GM23338 (cell line): ENCODE results near the gene FAM131B. TPM values are rescaled to one million over a fixed set of nuclear protein-coding genes. Genes with fewer than 3 reads are reported as not detected.

ENCODE experiments used
- ATAC-seq: fragments of 200-7000 bp; cut with Tn5 transposase; 3 replicates; pipeline ENCODE4 v1.9.1; 2020
- DNase-seq: peaks from one replicate; pipeline ENCODE4 v3.0.0-alpha.2; 2015; ENCODE audit warnings: low spot score
- H2AFZ ChIP-seq: fragments of 200-600 bp; sonication (generic); 2 replicates; pipeline ENCODE4 v1.8.0; 2016; ENCODE audit warnings: antibody characterized with exemption, mild to moderate bottlenecking, moderate library complexity
- H3F3A ChIP-seq: fragments of 200-600 bp; sonication (generic); replicated peaks from 2 replicates; pipeline ENCODE4 v1.8.0; 2017; ENCODE audit warnings: antibody characterized with exemption, mixed run types, low read depth
- H3K27ac ChIP-seq: fragments of 200-600 bp; sonication (generic); 2 replicates; pipeline ENCODE4 v1.6.1; 2016; ENCODE audit warnings: low read depth
- H3K27me3 ChIP-seq: fragments of 200-600 bp; sonication (generic); 2 replicates; pipeline ENCODE4 v1.8.0; 2016; ENCODE audit warnings: mild to moderate bottlenecking, mixed run types, moderate library complexity; ENCODE audit not compliant: insufficient read depth
- H3K36me3 ChIP-seq: fragments of 200-600 bp; sonication (generic); 2 replicates; pipeline ENCODE4 v1.8.0; 2016; ENCODE audit warnings: mild to moderate bottlenecking; ENCODE audit not compliant: insufficient read depth
- H3K4me1 ChIP-seq: fragments of 200-600 bp; sonication (generic); 2 replicates; pipeline ENCODE4 v1.8.0; 2016; ENCODE audit warnings: mild to moderate bottlenecking, moderate library complexity; ENCODE audit not compliant: insufficient read depth
- H3K4me2 ChIP-seq: fragments of 200-600 bp; sonication (generic); 2 replicates; pipeline ENCODE4 v1.7.1; 2017; ENCODE audit warnings: mixed run types
- H3K4me3 ChIP-seq: fragments of 200-600 bp; sonication (generic); 2 replicates; pipeline ENCODE4 v1.6.1; 2016; ENCODE audit warnings: mixed run types
- H3K79me2 ChIP-seq: fragments of 200-600 bp; sonication (generic); replicated peaks from 2 replicates; pipeline ENCODE4 v1.8.0; 2017; ENCODE audit warnings: mild to moderate bottlenecking; ENCODE audit not compliant: insufficient read depth
- H3K9me2 ChIP-seq: fragments of 200-600 bp; sonication (generic); 2 replicates; pipeline ENCODE4 v1.8.0; 2017; ENCODE audit not compliant: insufficient read depth
- H4K20me1 ChIP-seq: fragments of 200-600 bp; sonication (generic); replicated peaks from 2 replicates; pipeline ENCODE4 v1.8.0; 2017; ENCODE audit warnings: mild to moderate bottlenecking; ENCODE audit not compliant: insufficient read depth
- H3K27ac Mint-ChIP-seq: 2 replicates; pipeline ENCODE4 v1.8.0; 2020; ENCODE audit warnings: inconsistent platforms, mild to moderate bottlenecking, moderate library complexity, mixed read lengths
- H3K27me3 Mint-ChIP-seq: 3 replicates; pipeline ENCODE4 v1.8.0; 2022; ENCODE audit warnings: low read depth, mild to moderate bottlenecking, moderate library complexity, mixed read lengths, inconsistent platforms; ENCODE audit not compliant: insufficient read depth, poor library complexity
- H3K36me3 Mint-ChIP-seq: 3 replicates; pipeline ENCODE4 v1.8.0; 2021; ENCODE audit warnings: low read depth, mild to moderate bottlenecking, inconsistent platforms, moderate library complexity, mixed read lengths
- H3K4me1 Mint-ChIP-seq: 3 replicates; pipeline ENCODE4 v1.8.0; 2020; ENCODE audit warnings: mild to moderate bottlenecking, inconsistent platforms, mixed read lengths
- H3K4me3 Mint-ChIP-seq: 3 replicates; pipeline ENCODE4 v1.8.0; 2021; ENCODE audit warnings: moderate library complexity, mild to moderate bottlenecking, inconsistent platforms, mixed read lengths
- H3K9me3 Mint-ChIP-seq: 3 replicates; pipeline ENCODE4 v1.8.0; 2020; ENCODE audit warnings: moderate library complexity, mild to moderate bottlenecking, inconsistent platforms, mixed read lengths
- EZH2phosphoT487 ChIP-seq: fragments of 200-600 bp; sonication (generic); IDR thresholded peaks from one replicate; pipeline ENCODE4 v1.8.1; 2018; ENCODE audit warnings: antibody characterized with exemption; ENCODE audit not compliant: unreplicated experiment
- NANOG ChIP-seq: IDR thresholded peaks from 2 replicates; pipeline ENCODE4 v1.6.1; 2016; ENCODE audit warnings: antibody characterized with exemption, borderline replicate concordance
- POLR2AphosphoS5 ChIP-seq: IDR thresholded peaks from 2 replicates; pipeline ENCODE4 v1.6.1; 2016; ENCODE audit warnings: antibody characterized with exemption, low read depth
- STAT1 ChIP-seq: IDR thresholded peaks from one replicate; pipeline ENCODE4 v1.6.1; 2016; ENCODE audit warnings: antibody characterized with exemption; ENCODE audit not compliant: unreplicated experiment
- ZNF114 ChIP-seq: fragments of 250-450 bp; sonication (Bioruptor Pico); IDR thresholded peaks from 2 replicates; pipeline ENCODE4 v1.5.0; 2020; ENCODE audit warnings: mild to moderate bottlenecking, moderate library complexity
- polyA plus RNA-seq: library from polyadenylated mRNA; unstranded; fragments of >200 nt; fragmentation: Nextera tagmentation; extraction: Ambion mirVana; gene quantifications from 2 replicates; pipeline ENCODE4 v1.2.1, GENCODE V29; 2016
- total RNA-seq: library from RNA; depleted of rRNA; stranded (reverse); fragments of >200 nt; shearing (Covaris generic); gene quantifications from 2 replicates; pipeline ENCODE4 v1.2.3, GENCODE V29; 2014
- TF ChIP-seq, protein P1 (sequence below): IDR thresholded peaks from 2 replicates; pipeline ENCODE4 v1.6.1; 2016; ENCODE audit warnings: antibody characterized with exemption
- TF ChIP-seq, protein P2 (sequence below), 2 experiments: fragments of 200-600 bp in 1 of 2; sonication (generic) in 1 of 2; conservative IDR thresholded peaks; 2 replicates each; pipeline versions ENCODE4 v1.5.1 to v1.6.1; 2016 to 2017; ENCODE audit warnings: antibody characterized with exemption in 2 of 2, low read depth in 2 of 2, mild to moderate bottlenecking in 2 of 2, moderate library complexity in 1 of 2
- TF ChIP-seq, protein P3 (sequence below): IDR thresholded peaks from one replicate; pipeline ENCODE4 v1.6.1; 2018; ENCODE audit warnings: antibody characterized with exemption; ENCODE audit not compliant: unreplicated experiment
- TF ChIP-seq, protein P4 (sequence below): fragments of 250-450 bp; sonication (Bioruptor Pico); IDR thresholded peaks from 2 replicates; pipeline ENCODE4 v1.5.0; 2020; ENCODE audit warnings: mild to moderate bottlenecking, moderate library complexity

FAM131B gene
- total and polyA plus RNA-seq, 2 experiments from 2014 or later, result 4.7 to 30.2 TPM

DNA sequence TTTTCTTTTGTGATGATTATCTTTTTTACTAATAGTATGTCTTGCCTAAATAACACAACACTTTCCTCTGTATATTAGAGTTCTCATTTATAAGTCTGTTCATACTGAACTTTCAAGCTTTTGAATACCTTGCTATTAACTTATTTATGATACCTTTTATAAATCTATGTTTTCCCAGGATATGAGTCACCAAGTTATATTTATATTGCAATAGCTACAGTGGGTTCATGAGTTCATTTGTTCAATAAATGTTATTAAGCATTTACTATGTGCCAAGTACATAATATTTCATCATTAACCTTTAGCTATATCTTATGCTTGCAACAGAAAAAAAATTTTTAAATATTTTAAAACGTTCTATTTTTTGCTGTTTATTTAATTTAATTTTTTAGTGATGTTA is 28.3 kb downstream of the FAM131B start:
- Histone ChIP-seq H3K27ac (no peak overlapping the region), H2AFZ (no peak overlapping the region), H3K79me2 (no peaks in the 10 kb centered on the region), H4K20me1 (no peaks in the 10 kb centered on the region), H3K4me3 (no peak overlapping the region), H3K36me3 (no peaks in the 10 kb centered on the region), H3K9me2 (peaks cover 3% of the 10 kb centered on the region; the same call in 1 of the 2 replicates), H3K27me3 (no peaks in the 10 kb centered on the region), H3K4me2 (no peak overlapping the region), H3F3A (no peaks in the 10 kb centered on the region), H3K4me1 (no peaks in the 10 kb centered on the region)
- DNase-seq (no peak), ATAC-seq (no peak)
- H3K4me3 Mint-ChIP-seq, result no peak overlapping the region
- no peaks in the 10 kb centered on the region for H3K4me1 Mint-ChIP-seq
- no peaks in the 10 kb centered on the region for H3K9me3 Mint-ChIP-seq
- H3K27ac Mint-ChIP-seq, result no peak overlapping the region
- H3K36me3 Mint-ChIP-seq, result no peaks in the 10 kb centered on the region
- TF ChIP-seq STAT1, result no peak
- peaks cover 4% of the 10 kb centered on the region for H3K27me3 Mint-ChIP-seq

DNA sequence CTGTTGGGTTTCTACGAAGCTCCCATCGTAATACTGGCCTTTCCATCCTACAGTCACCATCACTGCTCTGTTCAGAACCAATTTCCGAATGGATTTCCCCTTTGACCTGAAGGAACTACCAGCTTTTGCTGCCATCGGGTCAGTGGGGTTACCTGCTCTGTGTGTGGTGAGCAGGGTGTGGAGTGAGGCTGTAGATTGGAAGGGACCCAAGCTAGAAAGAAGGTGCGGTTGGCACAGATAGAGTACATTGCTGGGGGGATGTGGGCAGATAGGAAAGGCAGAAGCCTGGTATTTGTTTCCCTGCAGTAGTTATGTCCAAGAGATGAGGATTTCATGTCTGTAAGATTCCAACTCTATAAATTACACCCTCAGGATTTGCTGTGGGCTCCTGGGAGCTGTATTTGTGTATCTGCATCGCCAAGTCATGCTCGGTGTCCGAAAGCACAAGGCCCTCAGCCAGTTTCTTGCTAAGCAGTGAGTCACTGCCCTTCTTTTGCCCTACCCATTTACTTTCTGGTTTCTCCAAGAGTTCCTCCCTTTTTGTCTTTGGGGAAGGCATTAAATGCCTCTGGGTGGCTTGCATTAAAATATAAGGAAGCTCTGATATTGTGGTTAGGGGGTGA is 31.2 kb downstream of the FAM131B start:
- DNase-seq (no peak), ATAC-seq (no peak)
- Histone ChIP-seq H4K20me1 (no peaks in the 10 kb centered on the region), H3K9me2 (peaks cover 3% of the 10 kb centered on the region; the same call in 1 of the 2 replicates), H3K27me3 (no peaks in the 10 kb centered on the region), H3K4me3 (no peak overlapping the region), H3K36me3 (no peaks in the 10 kb centered on the region), H3K4me1 (no peaks in the 10 kb centered on the region), H2AFZ (no peak overlapping the region), H3K79me2 (no peaks in the 10 kb centered on the region), H3F3A (no peaks in the 10 kb centered on the region), H3K4me2 (no peak overlapping the region), H3K27ac (no peak overlapping the region)
- Mint-ChIP-seq H3K27me3 (peaks cover 7% of the 10 kb centered on the region), H3K27ac (no peak overlapping the region), H3K4me1 (no peaks in the 10 kb centered on the region), H3K36me3 (no peaks in the 10 kb centered on the region), H3K4me3 (no peak overlapping the region), H3K9me3 (no peaks in the 10 kb centered on the region)
- no peak for TF ChIP-seq NANOG
- TF ChIP-seq, protein P1, sequence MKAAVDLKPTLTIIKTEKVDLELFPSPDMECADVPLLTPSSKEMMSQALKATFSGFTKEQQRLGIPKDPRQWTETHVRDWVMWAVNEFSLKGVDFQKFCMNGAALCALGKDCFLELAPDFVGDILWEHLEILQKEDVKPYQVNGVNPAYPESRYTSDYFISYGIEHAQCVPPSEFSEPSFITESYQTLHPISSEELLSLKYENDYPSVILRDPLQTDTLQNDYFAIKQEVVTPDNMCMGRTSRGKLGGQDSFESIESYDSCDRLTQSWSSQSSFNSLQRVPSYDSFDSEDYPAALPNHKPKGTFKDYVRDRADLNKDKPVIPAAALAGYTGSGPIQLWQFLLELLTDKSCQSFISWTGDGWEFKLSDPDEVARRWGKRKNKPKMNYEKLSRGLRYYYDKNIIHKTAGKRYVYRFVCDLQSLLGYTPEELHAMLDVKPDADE, result no peak
- TF ChIP-seq, protein P2, sequence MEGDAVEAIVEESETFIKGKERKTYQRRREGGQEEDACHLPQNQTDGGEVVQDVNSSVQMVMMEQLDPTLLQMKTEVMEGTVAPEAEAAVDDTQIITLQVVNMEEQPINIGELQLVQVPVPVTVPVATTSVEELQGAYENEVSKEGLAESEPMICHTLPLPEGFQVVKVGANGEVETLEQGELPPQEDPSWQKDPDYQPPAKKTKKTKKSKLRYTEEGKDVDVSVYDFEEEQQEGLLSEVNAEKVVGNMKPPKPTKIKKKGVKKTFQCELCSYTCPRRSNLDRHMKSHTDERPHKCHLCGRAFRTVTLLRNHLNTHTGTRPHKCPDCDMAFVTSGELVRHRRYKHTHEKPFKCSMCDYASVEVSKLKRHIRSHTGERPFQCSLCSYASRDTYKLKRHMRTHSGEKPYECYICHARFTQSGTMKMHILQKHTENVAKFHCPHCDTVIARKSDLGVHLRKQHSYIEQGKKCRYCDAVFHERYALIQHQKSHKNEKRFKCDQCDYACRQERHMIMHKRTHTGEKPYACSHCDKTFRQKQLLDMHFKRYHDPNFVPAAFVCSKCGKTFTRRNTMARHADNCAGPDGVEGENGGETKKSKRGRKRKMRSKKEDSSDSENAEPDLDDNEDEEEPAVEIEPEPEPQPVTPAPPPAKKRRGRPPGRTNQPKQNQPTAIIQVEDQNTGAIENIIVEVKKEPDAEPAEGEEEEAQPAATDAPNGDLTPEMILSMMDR (conservative IDR thresholded peaks at IDR 0.05; ENCODE audit: low read depth in 2 of 2), result no peak
- TF ChIP-seq, protein P3, sequence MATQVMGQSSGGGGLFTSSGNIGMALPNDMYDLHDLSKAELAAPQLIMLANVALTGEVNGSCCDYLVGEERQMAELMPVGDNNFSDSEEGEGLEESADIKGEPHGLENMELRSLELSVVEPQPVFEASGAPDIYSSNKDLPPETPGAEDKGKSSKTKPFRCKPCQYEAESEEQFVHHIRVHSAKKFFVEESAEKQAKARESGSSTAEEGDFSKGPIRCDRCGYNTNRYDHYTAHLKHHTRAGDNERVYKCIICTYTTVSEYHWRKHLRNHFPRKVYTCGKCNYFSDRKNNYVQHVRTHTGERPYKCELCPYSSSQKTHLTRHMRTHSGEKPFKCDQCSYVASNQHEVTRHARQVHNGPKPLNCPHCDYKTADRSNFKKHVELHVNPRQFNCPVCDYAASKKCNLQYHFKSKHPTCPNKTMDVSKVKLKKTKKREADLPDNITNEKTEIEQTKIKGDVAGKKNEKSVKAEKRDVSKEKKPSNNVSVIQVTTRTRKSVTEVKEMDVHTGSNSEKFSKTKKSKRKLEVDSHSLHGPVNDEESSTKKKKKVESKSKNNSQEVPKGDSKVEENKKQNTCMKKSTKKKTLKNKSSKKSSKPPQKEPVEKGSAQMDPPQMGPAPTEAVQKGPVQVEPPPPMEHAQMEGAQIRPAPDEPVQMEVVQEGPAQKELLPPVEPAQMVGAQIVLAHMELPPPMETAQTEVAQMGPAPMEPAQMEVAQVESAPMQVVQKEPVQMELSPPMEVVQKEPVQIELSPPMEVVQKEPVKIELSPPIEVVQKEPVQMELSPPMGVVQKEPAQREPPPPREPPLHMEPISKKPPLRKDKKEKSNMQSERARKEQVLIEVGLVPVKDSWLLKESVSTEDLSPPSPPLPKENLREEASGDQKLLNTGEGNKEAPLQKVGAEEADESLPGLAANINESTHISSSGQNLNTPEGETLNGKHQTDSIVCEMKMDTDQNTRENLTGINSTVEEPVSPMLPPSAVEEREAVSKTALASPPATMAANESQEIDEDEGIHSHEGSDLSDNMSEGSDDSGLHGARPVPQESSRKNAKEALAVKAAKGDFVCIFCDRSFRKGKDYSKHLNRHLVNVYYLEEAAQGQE, result no peak
- TF ChIP-seq ZNF114 (CRISPR knock-in tag), result no peak
- TF ChIP-seq, protein P4, sequence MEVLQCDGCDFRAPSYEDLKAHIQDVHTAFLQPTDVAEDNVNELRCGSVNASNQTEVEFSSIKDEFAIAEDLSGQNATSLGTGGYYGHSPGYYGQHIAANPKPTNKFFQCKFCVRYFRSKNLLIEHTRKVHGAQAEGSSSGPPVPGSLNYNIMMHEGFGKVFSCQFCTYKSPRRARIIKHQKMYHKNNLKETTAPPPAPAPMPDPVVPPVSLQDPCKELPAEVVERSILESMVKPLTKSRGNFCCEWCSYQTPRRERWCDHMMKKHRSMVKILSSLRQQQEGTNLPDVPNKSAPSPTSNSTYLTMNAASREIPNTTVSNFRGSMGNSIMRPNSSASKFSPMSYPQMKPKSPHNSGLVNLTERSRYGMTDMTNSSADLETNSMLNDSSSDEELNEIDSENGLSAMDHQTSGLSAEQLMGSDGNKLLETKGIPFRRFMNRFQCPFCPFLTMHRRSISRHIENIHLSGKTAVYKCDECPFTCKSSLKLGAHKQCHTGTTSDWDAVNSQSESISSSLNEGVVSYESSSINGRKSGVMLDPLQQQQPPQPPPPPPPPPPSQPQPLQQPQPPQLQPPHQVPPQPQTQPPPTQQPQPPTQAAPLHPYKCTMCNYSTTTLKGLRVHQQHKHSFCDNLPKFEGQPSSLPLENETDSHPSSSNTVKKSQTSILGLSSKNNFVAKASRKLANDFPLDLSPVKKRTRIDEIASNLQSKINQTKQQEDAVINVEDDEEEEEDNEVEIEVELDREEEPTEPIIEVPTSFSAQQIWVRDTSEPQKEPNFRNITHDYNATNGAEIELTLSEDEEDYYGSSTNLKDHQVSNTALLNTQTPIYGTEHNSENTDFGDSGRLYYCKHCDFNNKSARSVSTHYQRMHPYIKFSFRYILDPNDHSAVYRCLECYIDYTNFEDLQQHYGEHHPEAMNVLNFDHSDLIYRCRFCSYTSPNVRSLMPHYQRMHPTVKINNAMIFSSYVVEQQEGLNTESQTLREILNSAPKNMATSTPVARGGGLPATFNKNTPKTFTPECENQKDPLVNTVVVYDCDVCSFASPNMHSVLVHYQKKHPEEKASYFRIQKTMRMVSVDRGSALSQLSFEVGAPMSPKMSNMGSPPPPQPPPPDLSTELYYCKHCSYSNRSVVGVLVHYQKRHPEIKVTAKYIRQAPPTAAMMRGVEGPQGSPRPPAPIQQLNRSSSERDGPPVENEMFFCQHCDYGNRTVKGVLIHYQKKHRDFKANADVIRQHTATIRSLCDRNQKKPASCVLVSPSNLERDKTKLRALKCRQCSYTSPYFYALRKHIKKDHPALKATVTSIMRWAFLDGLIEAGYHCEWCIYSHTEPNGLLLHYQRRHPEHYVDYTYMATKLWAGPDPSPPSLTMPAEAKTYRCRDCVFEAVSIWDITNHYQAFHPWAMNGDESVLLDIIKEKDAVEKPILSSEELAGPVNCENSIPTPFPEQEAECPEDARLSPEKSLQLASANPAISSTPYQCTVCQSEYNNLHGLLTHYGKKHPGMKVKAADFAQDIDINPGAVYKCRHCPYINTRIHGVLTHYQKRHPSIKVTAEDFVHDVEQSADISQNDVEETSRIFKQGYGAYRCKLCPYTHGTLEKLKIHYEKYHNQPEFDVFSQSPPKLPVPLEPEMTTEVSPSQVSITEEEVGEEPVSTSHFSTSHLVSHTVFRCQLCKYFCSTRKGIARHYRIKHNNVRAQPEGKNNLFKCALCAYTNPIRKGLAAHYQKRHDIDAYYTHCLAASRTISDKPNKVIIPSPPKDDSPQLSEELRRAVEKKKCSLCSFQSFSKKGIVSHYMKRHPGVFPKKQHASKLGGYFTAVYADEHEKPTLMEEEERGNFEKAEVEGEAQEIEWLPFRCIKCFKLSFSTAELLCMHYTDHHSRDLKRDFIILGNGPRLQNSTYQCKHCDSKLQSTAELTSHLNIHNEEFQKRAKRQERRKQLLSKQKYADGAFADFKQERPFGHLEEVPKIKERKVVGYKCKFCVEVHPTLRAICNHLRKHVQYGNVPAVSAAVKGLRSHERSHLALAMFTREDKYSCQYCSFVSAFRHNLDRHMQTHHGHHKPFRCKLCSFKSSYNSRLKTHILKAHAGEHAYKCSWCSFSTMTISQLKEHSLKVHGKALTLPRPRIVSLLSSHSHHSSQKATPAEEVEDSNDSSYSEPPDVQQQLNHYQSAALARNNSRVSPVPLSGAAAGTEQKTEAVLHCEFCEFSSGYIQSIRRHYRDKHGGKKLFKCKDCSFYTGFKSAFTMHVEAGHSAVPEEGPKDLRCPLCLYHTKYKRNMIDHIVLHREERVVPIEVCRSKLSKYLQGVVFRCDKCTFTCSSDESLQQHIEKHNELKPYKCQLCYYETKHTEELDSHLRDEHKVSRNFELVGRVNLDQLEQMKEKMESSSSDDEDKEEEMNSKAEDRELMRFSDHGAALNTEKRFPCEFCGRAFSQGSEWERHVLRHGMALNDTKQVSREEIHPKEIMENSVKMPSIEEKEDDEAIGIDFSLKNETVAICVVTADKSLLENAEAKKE, result no peak
- TF ChIP-seq POLR2AphosphoS5, result no peak
- TF ChIP-seq EZH2phosphoT487, result no peak
